ENCODE measurements around the gene IKZF3.
A peak's percentile ranks its signal among the peaks of the same experiment; 100 is the strongest.
"Not testable (repeated sequence)": the region's sequence is repeated elsewhere in the genome, so short reads cannot be mapped to it uniquely, and the experiment has no call there.

The IKZF3 gene

DNA sequence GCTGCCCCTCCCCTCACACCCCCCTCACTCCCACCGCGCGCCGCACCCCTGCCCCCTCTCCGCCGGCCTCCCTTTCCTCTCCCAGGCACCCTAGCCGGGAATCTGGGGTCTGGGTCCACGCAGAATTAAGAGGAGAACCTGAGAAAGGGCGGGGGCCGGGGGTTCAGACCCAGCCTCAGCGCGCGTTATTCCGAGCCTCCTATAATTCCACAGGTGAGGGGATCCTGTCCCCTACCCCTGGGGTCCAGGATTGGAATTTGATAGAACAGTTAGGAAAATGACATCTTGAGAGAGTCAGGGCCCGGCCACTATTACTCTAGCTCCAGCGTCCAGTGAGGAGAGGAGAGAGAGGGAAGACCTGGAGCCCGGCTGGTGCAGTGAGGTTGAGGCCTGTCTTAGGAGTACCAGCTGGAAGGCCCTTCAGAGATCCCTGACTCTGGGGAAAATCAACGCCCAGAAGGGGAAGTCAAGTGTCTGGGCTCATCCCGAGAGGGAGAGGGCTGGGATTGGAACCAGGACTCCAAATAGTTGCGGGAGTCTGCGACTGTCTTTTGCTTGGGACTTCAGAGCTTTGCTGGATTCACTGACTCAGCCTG is 109.1 kb downstream of the IKZF3 start:
- DNase-seq (ENCODE audit: low read depth) = no peak

DNA sequence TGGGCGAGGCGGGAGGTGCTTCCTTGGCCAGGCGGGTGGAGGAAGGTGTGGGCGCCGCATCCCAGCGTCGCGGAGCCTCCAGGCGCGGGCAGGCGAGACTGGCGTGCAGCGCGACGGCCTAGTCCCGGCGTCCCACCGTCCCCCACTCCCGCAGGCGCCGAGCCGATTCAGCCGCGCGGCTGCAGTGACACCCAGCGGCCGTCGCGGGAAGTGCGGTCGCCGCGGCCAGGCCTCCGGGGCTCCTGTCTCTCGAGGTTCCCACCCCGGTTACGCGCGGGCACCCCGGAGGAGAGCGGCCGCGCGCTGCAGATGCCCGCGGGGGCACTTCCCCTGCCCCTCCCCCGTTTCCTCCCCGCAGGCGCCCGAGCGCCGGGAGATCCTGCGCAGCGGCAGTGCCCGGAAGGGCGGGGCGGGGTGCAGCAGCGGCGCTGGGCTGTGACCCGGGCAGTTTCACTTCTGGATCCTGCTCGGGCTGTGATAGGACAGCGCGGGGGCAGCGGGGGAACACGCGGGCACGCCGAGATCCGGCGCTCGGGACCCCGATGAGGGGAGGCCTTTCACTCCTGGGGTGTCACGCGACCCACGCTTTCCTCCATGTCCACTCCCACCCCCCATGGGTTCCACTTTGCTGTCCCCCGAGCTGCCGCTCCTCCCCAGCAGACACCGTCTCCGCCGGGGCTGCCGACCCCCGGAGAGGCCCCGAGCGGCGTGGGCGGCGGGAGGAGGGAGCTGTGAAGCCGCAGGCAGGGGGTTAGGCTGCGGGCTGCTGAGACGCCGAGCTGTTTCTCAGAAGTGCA is 109.8 kb downstream of the IKZF3 start:
- peak; percentile 98 for DNase-seq (ENCODE audit: low read depth)

DNA sequence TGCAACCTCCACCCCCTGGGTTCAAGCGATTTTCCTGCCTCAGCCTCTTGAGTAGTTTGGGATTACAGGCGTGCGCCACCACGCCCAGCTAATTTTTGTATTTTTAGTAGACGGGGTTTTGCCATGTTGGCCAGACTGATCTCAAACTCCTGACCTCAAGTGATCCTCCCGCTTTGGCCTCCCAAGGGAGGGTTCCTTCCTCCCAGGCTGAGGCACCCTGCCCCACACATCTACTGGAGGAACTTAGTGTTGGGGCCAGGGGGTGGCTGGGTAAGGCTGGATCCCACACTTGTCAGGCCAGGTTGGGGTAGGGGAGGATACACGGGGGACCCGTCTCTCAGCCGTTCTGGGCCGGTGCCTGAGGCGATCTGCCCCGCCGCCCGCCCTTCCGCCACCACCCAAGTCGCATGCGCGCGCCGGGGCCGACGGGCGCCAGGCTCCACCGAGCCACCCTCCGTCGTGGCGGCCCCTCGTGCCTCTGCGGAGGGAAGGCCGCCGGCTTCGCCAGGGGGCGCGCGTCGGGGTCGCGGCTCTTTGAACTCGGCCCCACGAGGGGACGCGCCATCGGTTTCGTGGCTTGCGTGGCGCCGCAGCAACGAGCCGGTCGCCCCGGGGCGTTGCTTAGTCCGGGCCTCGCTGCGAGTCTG is 110.5 kb downstream of the IKZF3 start:
- DNase-seq (ENCODE audit: low read depth) = no peak

DNA sequence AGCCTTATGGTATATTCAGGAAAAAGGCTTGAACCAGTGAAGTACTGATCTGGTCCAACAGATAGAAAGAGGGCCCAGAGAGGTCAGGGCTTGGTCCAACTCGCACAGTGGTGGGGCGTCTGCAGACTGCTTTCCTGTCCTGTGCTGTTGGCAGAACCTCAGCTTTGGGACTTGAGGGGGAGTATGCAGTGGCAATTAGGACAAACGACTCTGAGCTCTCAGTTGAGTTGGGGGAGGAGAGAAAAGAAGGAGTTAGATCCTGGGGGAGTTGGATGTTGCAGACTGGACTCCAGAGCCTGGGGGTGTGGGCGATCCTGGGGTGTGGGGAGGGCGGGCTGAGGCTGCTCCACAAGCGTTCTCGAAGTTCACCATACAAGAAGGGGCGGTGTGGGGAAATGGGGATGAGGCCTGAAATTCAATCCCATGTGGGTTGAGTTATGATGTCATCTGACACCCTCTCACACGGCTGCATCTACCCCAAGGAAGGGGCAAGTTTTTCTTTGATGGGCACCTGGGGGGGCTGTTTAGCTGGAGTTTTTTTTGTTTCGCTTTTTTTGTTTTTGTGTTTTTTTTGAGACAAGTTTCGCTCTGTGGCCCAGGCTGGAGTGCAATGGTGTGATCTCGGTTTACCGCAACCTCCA is 111.8 kb downstream of the IKZF3 start:
- no peak for DNase-seq (ENCODE audit: low read depth)

DNA sequence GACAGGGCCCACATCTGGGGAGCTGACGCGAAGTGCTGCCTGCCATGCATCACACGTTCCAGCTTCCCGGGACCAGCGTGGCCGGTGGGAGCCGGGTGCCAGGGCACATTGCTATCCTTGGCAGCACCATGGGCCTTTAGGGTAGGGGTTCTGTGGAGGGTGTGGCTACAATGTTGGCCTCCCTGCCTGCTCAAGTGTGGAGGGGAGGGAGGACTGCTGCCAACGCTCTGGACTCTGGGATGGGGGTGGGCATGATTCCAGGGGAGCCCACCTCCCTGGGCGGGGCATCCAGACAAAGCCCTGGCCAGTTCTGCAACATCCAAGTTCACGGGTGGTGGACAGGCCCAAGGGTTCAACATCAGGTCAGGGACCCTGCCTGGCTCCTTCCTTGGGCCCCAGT is 112.5 kb downstream of the IKZF3 start:
- no peak for DNase-seq (ENCODE audit: low read depth)

DNA sequence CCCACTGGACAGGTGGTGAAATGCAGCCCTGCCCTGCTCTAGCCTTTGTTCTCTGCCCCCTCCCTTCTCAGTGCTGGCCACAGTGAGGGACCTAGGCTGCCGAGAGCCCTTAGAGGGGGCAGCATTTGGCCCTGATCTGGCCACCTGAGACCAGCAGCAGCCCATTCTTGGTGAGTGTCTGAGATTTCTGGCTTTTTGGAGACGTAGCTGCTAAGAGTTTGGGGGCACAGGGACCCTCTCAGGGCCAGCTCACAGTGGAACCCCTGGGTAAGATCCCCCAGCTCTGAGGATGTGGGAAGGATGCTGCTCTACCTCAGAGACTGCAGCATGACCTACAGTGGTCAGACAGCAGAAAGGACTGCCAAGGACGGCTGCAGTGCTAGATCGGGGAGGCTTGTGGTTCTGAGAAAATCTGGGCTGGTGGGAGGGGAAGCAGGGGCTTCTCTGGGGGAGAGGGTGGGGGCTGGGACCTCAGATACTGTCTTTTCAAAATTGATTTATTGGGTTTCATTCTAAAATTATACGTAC is 113.0 kb downstream of the IKZF3 start:
- DNase-seq (ENCODE audit: low read depth) = no peak

DNA sequence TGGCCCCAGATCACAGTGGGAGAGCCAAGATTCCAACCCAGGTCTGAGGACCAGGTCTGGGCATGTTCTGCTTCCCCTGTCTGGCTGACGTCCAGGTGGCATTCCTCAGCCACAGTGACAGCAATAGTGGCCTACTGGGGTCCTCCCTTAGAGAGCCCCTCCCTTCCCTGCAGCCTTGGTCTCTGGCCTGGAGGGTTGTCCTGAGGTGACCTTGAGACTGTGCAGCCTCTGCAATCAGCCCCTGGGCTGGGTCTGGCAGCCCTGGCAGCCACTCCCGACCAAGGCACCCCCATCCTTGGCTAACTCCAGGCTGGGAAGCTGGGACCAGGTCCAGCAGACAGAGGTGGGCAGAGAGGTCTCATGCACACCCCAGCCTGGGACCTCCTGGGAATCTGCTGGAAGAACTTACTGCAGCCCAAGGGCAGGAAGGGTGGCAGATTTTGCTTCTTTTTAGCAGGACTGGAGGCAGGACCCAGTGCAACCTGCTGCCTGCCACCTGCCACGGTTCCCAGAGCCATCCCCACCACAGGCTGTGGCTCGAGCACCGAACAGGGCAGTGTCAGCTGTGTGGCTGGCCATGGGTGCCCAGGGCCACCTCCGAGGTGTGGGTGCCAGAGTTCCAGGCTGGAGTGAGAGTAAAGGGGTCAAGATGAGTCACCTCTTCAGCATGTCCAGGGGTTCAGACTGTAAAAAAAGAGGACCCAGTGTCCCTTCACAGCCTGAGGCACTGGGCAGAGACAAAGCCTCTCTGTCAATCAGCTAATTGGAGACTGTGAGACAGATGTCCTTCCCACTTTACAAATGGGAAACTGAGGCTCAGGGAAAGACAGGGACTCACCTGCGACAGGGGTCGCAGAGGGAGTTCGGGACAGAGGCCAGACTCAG is 113.7 kb downstream of the IKZF3 start:
- no peak for DNase-seq (ENCODE audit: low read depth)

DNA sequence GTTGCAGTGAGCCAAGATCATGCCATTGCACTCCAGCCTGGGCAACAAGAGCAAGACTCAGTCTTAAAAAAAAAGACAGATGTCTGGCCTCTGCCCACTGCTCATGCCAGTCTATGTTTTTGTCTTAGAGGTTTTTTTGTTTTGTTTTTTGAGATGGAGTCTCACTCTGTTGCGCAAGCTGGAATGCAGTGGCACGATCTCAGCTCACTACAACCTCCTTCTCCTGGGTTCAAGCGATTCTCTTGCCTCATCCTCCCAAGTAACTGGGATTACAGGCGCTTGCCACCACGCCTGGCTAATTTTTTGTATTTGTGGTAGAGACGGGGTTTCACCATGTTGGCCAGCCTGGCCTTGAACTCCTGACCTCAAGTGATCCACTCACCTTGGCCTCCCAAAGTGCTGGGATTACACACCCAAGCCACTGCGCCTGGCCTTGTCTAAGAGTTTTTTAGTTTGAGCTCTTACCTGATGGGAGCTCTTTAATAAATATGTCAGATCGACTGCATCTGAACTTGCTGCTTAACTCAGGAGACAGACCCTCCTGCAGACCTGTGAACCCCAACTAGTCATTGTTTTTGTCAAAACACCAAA is 115.6 kb downstream of the IKZF3 start:
- not testable (repeated sequence) for DNase-seq (ENCODE audit: low read depth)

DNA sequence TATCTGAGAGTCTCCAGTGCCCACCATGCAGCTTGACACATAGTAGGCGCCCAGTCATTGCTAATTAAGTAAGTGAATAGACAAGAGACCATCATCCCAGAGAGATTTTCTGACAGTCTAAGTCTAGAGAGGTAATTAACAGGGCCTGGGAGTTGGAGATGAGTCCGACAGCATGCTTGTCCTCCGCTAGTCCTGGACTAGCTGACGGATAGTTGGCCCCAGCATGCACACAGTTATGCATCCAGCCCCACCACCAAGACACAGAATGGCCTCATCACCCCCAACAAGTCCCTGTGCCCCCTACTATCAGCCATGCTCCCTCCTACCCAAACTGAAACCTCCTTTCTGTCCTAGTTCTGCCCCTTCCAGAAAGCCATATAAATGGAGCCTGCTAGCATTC is 116.4 kb downstream of the IKZF3 start:
- DNase-seq (ENCODE audit: low read depth) = no peak

DNA sequence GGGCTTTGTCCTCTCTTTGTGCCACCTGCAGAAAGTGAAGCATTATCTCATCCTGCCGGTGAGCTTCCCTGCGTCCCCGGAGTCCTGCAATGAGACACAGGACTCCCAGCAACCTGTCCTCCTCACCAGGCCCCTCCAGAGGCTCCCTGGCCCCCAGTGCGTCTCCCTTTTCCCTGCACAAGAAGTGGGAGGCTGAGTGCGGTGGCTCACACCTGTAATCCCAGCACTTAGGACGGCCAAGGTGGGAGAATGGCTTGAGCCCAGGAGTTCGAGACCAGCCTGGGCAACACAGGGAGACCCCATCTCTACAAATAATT is 118.0 kb downstream of the IKZF3 start:
- DNase-seq (ENCODE audit: low read depth) = no peak

DNA sequence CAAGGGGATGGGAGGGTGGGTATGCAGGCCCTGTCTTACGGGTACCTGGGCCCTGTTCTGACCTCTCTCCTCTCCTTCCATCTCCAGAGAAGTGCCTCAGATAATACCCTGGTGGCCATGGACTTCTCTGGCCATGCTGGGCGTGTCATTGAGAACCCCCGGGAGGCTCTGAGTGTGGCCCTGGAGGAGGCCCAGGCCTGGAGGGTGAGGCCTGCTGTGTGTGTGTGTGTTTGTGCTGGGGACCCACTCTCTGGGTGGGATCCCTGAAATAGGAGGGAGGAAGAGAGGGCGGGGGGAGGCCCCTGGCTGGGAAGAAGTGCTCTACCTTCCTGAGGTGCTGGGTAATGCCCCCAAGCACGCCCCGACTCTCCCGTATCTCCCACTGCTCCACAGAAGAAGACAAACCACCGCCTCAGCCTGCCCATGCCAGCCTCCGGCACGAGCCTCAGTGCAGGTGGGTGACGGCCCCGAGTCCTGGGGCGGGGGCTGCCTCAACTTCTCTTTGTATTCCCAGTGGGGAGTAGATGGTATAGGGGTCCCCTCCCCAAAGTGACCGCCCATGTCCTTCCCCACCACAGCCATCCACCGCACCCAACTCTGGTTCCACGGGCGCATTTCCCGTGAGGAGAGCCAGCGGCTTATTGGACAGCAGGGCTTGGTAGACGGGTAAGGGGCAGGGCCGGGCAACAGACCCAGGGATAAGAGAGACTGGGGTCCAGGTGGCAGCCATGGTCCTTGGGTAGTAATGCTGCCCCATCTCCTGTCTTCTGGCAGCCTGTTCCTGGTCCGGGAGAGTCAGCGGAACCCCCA is 118.6 kb downstream of the IKZF3 start:
- no peak for DNase-seq (ENCODE audit: low read depth)

DNA sequence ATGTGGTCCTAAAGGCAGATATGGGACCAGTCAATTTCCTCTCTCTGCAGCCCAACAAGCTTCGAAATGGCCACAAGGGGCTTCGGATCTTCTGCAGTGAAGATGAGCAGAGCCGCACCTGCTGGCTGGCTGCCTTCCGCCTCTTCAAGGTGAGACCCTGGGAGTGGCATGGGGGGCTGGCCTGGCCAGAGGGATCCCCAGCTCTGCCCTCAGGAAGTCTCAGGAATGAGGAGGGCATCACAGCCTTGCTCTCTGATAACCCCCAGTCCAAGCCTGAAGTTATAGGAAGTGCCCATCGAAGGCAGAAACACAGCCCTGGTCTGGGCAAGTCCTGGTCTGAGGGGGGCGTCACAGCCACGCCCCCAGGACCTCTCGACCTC is 119.3 kb downstream of the IKZF3 start:
- DNase-seq (ENCODE audit: low read depth) = no peak

DNA sequence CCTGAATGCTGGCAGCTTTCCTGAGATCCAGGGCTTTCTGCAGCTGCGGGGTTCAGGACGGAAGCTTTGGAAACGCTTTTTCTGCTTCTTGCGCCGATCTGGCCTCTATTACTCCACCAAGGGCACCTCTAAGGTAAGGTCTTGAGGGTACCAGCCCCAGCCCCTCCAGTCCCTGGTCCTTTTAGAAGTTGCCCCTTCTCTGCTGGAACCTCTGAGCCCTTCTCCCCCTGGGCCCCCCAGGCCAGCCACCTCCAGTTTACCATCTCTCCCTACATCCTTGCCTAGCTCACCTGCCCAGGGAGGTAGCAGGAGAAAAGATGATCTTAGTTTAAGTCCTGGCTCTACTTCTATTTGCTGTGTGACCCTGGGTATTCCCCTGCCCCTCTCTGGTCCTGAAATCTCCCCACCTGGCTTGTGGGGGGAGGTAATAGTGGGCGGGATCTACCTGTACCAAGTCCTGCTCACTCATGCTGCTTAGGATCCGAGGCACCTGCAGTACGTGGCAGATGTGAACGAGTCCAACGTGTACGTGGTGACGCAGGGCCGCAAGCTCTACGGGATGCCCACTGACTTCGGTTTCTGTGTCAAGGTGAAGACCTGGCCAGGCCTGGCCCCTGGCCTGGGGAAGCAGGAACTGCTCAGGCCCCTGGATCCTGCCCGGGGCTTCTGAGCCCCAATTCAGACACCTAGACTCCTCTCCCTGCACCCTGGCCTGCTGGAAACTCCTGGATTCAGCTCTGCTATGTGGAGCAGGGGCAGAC is 119.9 kb downstream of the IKZF3 start:
- no peak for DNase-seq (ENCODE audit: low read depth)

DNA sequence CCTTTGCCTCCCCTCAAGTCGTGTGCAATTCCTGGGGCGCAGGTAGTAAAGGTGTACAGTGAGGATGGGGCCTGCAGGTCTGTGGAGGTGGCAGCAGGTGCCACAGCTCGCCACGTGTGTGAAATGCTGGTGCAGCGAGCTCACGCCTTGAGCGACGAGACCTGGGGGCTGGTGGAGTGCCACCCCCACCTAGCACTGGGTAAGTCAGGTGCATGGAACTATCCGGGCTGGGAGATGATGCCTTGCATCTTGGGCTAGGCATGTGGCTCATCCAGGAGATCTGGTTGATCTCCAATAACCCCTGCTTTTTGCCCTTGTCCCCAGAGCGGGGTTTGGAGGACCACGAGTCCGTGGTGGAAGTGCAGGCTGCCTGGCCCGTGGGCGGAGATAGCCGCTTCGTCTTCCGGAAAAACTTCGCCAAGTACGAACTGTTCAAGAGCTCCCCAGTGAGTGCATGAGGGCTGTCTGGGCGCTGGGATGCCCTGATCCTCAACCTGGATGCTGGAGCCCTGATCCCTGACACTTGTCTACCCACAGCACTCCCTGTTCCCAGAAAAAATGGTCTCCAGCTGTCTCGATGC is 121.2 kb downstream of the IKZF3 start:
- DNase-seq (ENCODE audit: low read depth) = no peak

DNA sequence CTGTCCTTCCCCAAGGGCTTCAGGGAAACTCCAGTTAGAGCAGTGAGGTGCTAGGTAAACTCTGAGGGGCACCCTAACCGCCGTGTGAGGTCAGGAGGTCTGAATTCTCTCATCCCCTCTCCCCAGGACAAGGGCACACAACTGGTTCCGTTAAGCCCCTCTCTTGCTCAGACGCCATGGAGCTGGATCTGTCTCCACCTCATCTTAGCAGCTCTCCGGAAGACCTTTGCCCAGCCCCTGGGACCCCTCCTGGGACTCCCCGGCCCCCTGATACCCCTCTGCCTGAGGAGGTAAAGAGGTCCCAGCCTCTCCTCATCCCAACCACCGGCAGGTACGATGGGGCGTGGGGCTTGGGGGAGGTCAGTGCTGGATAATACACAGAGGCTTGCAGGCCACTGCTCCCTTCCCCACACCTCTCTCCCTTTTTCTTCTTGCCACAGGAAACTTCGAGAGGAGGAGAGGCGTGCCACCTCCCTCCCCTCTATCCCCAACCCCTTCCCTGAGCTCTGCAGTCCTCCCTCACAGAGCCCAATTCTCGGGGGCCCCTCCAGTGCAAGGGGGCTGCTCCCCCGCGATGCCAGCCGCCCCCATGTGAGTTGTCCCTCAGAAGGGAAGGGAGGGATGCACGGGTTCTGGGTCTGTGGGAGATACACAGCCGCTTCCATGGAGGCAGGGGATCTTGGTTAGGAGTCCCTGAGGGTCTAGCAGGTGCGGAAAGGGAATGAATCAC is 121.8 kb downstream of the IKZF3 start:
- DNase-seq (ENCODE audit: low read depth) = no peak

DNA sequence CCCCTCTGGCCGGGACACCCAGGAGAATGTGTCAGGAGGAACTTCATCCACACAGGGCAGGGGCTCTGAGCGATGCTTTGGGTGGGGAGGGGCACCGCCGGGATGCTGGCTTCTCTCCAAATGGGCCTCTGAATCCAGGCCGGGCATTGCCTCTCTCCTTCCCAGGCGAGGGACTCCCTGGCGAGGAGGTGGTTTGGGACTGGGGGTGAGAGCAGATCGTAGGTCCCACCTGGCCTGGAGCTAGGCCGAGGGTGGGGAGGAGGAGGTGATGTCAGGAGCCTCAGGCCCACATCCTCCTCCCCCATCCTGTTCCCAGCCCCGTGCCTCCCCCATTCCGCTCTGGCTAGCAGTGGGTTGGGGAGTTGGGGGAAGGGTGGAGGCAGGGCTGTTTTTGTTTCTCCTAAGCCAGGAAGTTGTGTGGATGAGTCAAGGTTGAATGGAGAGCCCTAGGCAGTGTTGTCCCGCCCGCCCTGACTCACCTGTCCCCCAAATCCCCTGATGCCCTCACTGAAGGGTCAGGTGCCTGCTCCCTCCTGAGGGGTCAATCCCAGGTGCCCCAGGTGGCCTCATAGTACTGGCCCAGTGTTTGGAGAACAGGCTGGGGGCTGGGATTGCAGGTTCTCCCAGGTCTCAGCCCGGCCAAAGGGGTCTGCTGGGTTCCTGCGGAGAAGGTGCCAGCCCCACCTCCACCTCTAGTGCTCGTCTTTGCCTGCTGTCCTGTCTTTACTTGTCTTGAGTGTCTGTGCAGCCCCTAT is 123.6 kb downstream of the IKZF3 start:
- DNase-seq (ENCODE audit: low read depth) = no peak

DNA sequence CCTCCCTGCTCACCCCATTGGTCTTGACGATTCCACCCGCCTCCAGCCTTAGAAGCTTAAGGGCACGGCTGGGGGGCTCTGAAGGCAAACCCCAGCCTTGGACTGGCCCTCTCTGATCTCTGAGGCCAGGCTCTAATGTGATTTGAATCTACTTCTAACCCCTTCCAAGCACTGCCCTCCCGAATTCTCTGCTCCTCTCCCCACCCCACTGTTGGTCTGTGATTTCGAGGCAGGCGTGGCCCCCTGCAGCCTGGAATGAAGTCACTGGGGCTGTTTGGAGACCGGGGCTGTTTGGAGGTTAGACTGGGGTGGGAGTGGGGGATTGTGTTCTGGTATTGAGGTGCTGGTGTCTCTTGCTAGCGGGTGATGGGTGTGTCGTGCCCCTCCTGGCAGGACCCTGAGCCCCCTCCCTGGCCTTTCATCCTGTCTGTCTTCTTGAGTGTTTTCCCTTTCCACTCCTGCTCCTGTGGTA is 124.2 kb downstream of the IKZF3 start:
- DNase-seq (ENCODE audit: low read depth) = no peak

Data from activated T-cell treated with anti-CD3 and anti-CD28 coated beads for 48 hours (primary cell).